ENCODE results near the gene VPS26B. TPM values are rescaled to one million over a fixed set of nuclear protein-coding genes. Genes with fewer than 3 reads are reported as not detected.

The VPS26B gene
- total and polyA plus RNA-seq, 9 of the 15 experiments (the other 6 are each of a cell fraction or from before 2014, with no cell fraction given) = 3.5 to 43.3 (median 27.4) TPM

- Histone ChIP-seq H3K4me1 (replicated peaks in 1 of 2; ENCODE audit: control insufficient read depth in 2 of 2, insufficient read depth in 2 of 2, low read length in 2 of 2) (no peaks in the 10 kb centered on the region; a peak in 1 of 5 replicates), H3K79me2 (ENCODE audit: control insufficient read depth, insufficient read depth, low read length) (no peaks in the 10 kb centered on the region), H3K9me1 (ENCODE audit: control insufficient read depth, insufficient read depth, low read length) (no peaks in the 10 kb centered on the region), H3K9ac (ENCODE audit: insufficient read depth in 1 of 2, low read depth in 2 of 2, low read length in 2 of 2) (no peak overlapping the region), H2AFZ (ENCODE audit: low read depth, low read length) (no peak overlapping the region), H3K4me2 (ENCODE audit: insufficient read depth, low read length) (no peak overlapping the region), H3K4me3 (no peak overlapping the region), H3K27ac (ENCODE audit: extremely low read depth, low read depth, low read length) (no peak overlapping the region), H3K36me3 (ENCODE audit: control insufficient read depth, insufficient read depth, low read length) (peaks cover 18% of the 10 kb centered on the region; the same call in 1 of the 3 replicates), H3K9me3 (replicated peaks; ENCODE audit: control insufficient read depth, insufficient read depth, low read depth, low read length) (no peaks in the 10 kb centered on the region), H4K20me1 (replicated peaks; ENCODE audit: control insufficient read depth, insufficient read depth, low read length) (no peaks in the 10 kb centered on the region), H3K27me3 (ENCODE audit: control insufficient read depth in 2 of 2, insufficient read depth in 2 of 2, low read length in 2 of 2) (peaks cover 4 to 24% of the 10 kb centered on the region in 2 experiments; a peak in 4 of 5 replicates)
- FAIRE-seq = no peak
- in situ Hi-C loops (cut with MboI) (no loop called here), intact Hi-C loops (cut with micrococcal nuclease) (no loop called here)
- CTCF ChIA-PET (ENCODE audit: low intra/inter-chr PET ratio) = no interaction called here
- WGBS (ENCODE audit: insufficient coverage, low coverage, missing lambda C conversion rate) = 30% methylated on average over 3 of the region's 3 CpGs
- POLR2A ChIA-PET = no interaction called here
- BruUV-seq (replicated peaks) = no TSS peak
- no peak for DNase-seq (ENCODE audit: extremely low read depth in 1 of 4, low spot score in 3 of 4)
- ATAC-seq = no peak
- no peak for TF ChIP-seq CBX1 (IDR thresholded peaks at IDR 0.05; ENCODE audit: low read depth)
- TF ChIP-seq ETV1 (tag; conservative IDR thresholded peaks at IDR 0.05; ENCODE audit: low read depth) = no peak
- TF ChIP-seq FOXP1 (CRISPR knock-in tag; IDR thresholded peaks at IDR 0.05) = no peak
- TF ChIP-seq MAZ (CRISPR knock-in tag; conservative IDR thresholded peaks at IDR 0.05 in 1 of 2, IDR thresholded peaks at IDR 0.05 in 1 of 2) = no peak
- no peak for TF ChIP-seq EHMT2 (IDR thresholded peaks at IDR 0.05)
- TF ChIP-seq ZNF589 (CRISPR knock-in tag; IDR thresholded peaks at IDR 0.05; ENCODE audit: low read depth) = no peak
- TF ChIP-seq ZNF280B (CRISPR knock-in tag; IDR thresholded peaks at IDR 0.05) = no peak
- no peak for TF ChIP-seq TCF7 (IDR thresholded peaks at IDR 0.05; ENCODE audit: borderline replicate concordance)
- no peak for TF ChIP-seq GTF3C2 (IDR thresholded peaks at IDR 0.05; ENCODE audit: borderline replicate concordance, extremely low read depth, insufficient read length)
- no peak for TF ChIP-seq DLX4 (CRISPR knock-in tag; IDR thresholded peaks at IDR 0.05)
- no peak for TF ChIP-seq HDAC8 (tag; IDR thresholded peaks at IDR 0.05)
- no peak for TF ChIP-seq ZBTB49 (CRISPR knock-in tag; IDR thresholded peaks at IDR 0.05; ENCODE audit: borderline replicate concordance)
- TF ChIP-seq ZNF134 (CRISPR knock-in tag; conservative IDR thresholded peaks at IDR 0.05) = no peak
- no peak for TF ChIP-seq NRF1 (conservative IDR thresholded peaks at IDR 0.05 in 1 of 2, IDR thresholded peaks at IDR 0.05 in 1 of 2)
- no peak for TF ChIP-seq MECOM (CRISPR knock-in tag; IDR thresholded peaks at IDR 0.05)
Measured at GRCh38 chr11:134266841-134267251, 42.4 kb downstream of the VPS26B start.

Data from K562 (cell line).